GM04504 (cell line): ENCODE results near the gene BNIP3.
"Not testable (repeated sequence)": the region's sequence is repeated elsewhere in the genome, so short reads cannot be mapped to it uniquely, and the experiment has no call there.

ENCODE experiments used
- DNase-seq: peaks from one replicate; pipeline ENCODE4 v3.0.0-alpha.2; 2012; ENCODE audit warnings: low read depth

The BNIP3 gene

DNA sequence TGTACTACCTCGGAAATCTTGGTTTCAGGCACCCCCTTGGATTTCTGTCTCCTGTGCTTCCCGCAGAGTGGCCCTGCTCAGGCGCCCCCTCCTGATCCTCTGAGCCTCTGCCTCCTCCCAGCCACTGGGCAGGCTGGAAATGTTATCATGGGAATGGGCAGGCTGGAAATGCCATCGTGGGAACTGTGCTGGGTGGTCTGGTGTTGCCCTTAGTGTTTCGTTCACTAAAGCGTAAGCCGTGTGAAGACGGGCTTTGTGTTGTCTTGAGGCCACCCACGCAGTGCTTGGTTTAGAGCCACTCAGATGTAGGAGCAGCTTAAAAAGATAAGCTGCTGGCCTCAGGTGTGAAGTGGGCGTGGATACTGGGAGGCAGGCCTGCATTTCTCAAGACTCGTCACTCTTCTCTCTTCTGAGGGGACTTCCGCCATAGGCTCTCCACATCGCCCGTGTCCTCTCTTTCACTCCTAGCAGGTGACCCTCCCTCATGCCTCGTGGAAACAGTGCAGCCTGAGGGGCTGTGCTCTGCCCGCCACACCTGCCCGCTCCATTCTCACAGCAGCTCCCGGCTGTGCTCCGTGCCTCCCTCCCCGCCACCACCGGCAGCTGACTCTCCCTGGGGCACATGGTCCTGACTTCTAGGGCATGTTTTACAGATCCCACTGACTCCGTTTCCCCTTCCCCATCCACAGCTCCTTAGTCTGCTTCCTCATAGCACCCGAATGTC is 52.4 kb downstream of the BNIP3 start:
- no peak for DNase-seq

- DNase-seq, result no peak
Measured at GRCh38 chr10:131928248-131929095, 53.3 kb downstream of the BNIP3 start.

- DNase-seq, result no peak
Measured at GRCh38 chr10:131926743-131927595, 54.8 kb downstream of the BNIP3 start.

GRCh38 chr10:131926253-131926652 is 55.5 kb downstream of the BNIP3 start:
- DNase-seq, result no peak

DNA sequence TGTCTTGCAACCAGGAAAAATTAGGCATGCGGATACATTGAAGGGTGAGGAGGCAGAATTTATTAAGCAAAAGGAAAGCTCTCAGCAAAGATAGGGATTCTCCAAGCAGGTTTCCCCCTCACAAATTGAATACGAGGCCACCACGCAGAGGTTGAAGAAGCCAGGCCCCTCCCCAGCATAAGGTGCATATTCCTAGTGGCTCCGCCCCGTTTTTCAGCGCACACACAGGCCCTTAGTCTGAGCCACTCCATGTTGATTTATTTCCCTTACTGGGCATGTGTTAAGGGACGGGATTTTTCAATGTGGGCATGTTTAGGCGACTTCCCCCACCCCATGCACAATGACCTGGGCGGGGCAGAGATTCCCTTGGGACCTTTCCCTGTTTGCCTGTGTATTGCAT is 56.0 kb downstream of the BNIP3 start:
- DNase-seq, result no peak

GRCh38 chr10:131925011-131925649 is 56.6 kb downstream of the BNIP3 start:
- no peak for DNase-seq

DNA sequence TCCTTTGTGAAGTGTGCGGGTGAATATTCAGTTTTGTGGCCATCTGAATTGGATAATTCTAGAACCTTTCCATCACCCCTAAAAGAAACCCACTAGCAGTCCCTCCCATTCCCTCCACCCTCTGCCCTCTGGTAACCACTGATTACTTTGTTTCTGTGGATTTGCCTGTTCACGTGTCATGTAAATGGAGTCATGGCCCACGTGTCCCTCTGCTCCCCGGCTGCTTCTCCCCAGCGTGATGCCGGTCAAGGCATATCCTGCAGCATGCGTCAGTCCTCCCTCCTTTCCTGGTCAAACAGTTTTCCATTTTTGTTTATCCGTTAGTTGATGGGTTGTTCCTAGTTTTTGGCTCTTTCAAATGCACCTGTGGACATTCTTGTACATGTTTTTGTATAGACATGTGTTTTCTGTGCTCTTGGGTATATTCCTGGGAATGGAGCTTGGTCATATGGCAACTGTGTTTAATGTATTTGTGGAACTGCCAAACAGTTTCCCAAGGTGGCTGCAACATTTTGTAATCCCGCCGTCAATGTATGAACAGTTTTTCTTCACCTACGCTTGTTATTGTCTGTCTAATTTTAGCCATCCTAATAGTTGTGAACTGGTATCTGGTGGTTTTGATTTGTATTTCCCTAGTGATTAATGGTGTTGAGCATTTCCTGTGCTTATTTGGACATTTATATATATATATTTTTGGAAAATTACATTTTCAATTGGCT is 58.5 kb downstream of the BNIP3 start:
- DNase-seq, result no peak

DNA sequence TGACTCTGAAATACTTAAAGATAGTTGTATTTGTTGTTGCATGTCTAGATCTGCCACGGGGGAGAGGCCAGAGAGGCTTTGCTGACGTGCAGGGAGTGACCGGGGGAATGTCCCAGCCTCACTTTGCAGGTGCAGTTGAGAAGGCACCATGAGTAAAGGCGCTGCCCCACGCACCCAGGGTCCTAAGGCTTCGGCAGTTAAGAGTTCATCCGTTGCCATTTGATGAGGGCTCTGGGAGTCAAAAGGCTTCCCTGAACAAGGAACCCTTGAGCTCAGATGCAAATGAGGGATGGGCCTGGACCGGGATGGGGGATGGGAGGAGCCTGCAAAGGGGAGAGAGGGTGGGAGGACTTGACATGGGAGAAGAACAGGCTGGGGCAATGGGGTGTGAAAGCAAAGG is 60.5 kb downstream of the BNIP3 start:
- no peak for DNase-seq

DNA sequence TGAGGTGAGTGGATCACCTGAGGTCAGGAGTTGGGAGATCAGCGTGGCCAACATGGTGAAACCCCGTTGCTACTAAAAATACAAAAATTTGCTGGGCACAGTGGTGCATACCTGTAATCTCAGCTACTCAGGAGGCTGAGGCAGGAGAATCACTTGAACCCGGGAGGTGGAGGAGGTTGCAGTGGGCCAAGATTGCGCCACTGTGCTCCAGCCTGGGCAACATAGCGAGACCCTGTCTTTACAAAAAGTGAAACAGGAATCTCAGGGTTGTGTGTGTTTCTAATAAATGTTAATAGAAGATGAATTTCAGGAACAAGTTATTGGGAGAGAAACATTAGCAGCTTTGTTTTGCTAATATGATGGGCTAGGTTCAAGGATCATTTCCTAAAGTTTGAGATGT is 61.0 kb downstream of the BNIP3 start:
- DNase-seq, result no peak

GRCh38 chr10:131920151-131920550 is 61.6 kb downstream of the BNIP3 start:
- DNase-seq, result no peak

DNA sequence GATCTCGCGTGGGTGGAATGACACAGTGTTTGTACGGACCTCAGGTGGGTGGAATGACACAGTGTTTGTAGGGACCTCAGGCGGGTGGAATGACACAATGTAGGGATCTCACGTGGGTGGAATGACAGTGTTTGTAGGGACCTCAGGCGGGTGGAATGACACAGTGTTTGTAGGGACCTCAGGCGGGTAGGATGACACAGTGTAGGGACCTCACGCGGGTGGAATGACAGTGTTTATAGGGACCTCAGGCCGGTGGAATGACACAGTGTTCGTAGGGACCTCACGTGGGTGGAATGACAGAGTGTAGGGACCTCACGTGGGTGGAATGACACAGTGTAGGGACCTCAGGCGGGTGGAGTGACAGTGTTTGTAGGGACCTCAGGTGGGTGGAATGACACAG is 62.3 kb downstream of the BNIP3 start:
- not testable (repeated sequence) for DNase-seq
